ENCODE results near the gene FAM107B.
"Not testable (repeated sequence)": the region's sequence is repeated elsewhere in the genome, so short reads cannot be mapped to it uniquely, and the experiment has no call there.

GRCh38 chr10:14588938-14589294, 185.8 kb downstream of the FAM107B start:
- TF ChIP-seq CTCF, POLR2A (IDR thresholded peaks at IDR 0.05): not testable (repeated sequence)

Data from right lobe of liver (tissue), 4 donors.